GM12892 (cell line): ENCODE results near the gene KIR2DL1.
"Not testable (repeated sequence)": the region's sequence is repeated elsewhere in the genome, so short reads cannot be mapped to it uniquely, and the experiment has no call there.

Source experiments
- POLR2A ChIP-seq: IDR thresholded peaks from 2 replicates; pipeline ENCODE4 v1.6.1; 2011; ENCODE audit warnings: low read depth, low read length, control low read depth
- POLR2AphosphoS5 ChIP-seq: IDR thresholded peaks from 2 replicates; pipeline ENCODE4 v1.6.1; 2011; ENCODE audit warnings: low read depth, low read length, control low read depth

DNA sequence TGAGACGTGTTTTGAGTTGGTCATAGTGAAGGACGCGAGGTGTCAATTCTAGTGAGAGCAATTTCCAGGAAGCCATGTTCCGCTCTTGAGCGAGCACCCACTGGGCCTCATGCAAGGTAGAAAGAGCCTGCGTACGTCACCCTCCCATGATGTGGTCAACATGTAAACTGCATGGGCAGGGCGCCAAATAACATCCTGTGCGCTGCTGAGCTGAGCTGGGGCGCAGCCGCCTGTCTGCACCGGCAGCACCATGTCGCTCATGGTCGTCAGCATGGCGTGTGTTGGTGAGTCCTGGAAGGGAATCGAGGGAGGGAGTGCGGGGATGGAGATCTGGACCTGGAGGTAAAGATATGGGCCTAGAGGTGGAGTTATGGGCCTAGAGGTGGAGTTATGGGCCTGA lies 46.7 kb downstream of the KIR2DL1 start, which contains the start of gene KIR3DL1:
- not testable (repeated sequence) for TF ChIP-seq POLR2AphosphoS5, POLR2A
